ENCODE data around the gene FBLN2. TPM values are rescaled to one million over a fixed set of nuclear protein-coding genes. Genes with fewer than 3 reads are reported as not detected.

Gene FBLN2
- total and polyA plus RNA-seq, 2 of the 4 experiments (the other 2 are of a cell fraction) = 11.8 to 60.8 TPM

DNA sequence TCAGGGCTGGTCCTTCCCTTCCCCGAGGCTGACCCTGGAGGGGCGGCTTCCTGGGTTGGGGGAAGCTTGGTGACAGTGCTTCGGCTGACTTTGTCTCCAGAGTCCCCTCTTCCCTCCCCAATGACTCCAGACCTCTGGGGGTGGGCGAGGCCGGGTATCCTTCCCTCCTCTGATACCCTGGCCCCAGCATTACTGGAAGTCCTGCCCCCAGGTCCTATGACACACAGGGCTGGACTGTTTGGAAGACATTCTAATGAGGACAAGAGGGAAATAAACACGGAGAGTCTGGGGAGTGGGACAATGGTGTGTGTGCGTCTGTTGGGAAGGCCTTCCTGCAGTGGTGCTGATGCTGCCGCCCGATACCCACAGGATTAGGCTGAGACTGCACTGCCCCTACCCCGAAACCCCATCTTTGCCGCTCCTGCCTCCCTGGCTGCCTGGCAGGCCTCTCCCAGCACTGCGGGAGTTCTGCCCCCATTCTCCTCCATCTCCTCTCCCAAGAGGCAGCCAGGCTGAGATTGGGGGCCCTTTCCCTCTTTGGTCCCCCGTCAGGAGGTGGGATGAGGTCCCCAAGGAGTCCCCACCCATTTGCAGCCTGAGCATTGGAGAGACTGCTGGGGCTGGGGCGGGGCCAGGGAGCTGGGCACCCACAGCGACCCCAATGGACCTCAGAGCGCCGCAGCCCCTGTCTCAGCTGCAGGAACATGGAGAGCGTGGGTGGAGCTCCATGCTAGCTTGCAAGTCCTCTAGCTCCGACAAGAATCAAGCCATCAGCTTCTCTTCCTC is 29.7 kb upstream of the FBLN2 start:
- dilution Hi-C loops (cut with HindIII; ENCODE audit: low sequenced_read_pairs, unreplicated experiment) = no loop called here

More for the DNA sequence above, 29.7 kb upstream of the FBLN2 start:
- H3K18ac ChIP-seq (ENCODE audit: low read depth, low read length) = no peak overlapping the region
- ATAC-seq (ENCODE audit: low read depth) (peak; percentile 42; the same call in 1 of the 2 replicates), DNase-seq (no peak)
- H2BK5ac ChIP-seq (ENCODE audit: low read depth, low read length, poor library complexity, severe bottlenecking) = no peak overlapping the region
- H3K14ac ChIP-seq (replicated peaks; ENCODE audit: low read depth, low read length) = no peak overlapping the region
- H3K79me1 ChIP-seq (ENCODE audit: low read depth in 1 of 2, low read length in 2 of 2) = no peaks in the 10 kb centered on the region
- no peaks in the 10 kb centered on the region for H3K9me3 ChIP-seq (ENCODE audit: control insufficient read depth, insufficient read depth, low read length)
- POLR2A ChIA-PET (ENCODE audit: unreplicated experiment) = no interaction called here
- no peak overlapping the region for H3K4ac ChIP-seq (ENCODE audit: low read depth, low read length)
- no peak overlapping the region for H2BK20ac ChIP-seq (ENCODE audit: low read depth, low read length)
- intact Hi-C loops (cut with micrococcal nuclease) (no loop called here), in situ Hi-C loops (cut with MboI; ENCODE audit: low sequenced_read_pairs) (no loop called here)
- no peak overlapping the region for H2BK120ac ChIP-seq (ENCODE audit: low read depth, low read length)
- H2BK15ac ChIP-seq (ENCODE audit: low read depth, low read length) = no peak overlapping the region
- no peak overlapping the region for H2AK5ac ChIP-seq (ENCODE audit: low read depth, low read length)
- H4K20me1 ChIP-seq (ENCODE audit: insufficient read depth, low read length) = no peaks in the 10 kb centered on the region
- no peak overlapping the region for H3K27ac ChIP-seq (ENCODE audit: insufficient read depth, low read length)
- H4K5ac ChIP-seq (ENCODE audit: low read depth, low read length) = no peak overlapping the region
- H3K9ac ChIP-seq (ENCODE audit: low read depth, low read length) = no peak overlapping the region
- no peak for TF ChIP-seq RCOR1 (IDR thresholded peaks at IDR 0.05; ENCODE audit: insufficient replicate concordance, low read length)
- TF ChIP-seq BHLHE40 (IDR thresholded peaks at IDR 0.05; ENCODE audit: low read depth, low read length) = no peak
- no peak for TF ChIP-seq RAD21 (IDR thresholded peaks at IDR 0.05; ENCODE audit: low read length)
- no peak for TF ChIP-seq CEBPB (IDR thresholded peaks at IDR 0.05; ENCODE audit: low read depth, low read length)
- TF ChIP-seq, protein P1, sequence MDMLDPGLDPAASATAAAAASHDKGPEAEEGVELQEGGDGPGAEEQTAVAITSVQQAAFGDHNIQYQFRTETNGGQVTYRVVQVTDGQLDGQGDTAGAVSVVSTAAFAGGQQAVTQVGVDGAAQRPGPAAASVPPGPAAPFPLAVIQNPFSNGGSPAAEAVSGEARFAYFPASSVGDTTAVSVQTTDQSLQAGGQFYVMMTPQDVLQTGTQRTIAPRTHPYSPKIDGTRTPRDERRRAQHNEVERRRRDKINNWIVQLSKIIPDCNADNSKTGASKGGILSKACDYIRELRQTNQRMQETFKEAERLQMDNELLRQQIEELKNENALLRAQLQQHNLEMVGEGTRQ (IDR thresholded peaks at IDR 0.05; ENCODE audit: low read depth, low read length) = no peak
- no peak for TF ChIP-seq MAFK (IDR thresholded peaks at IDR 0.05; ENCODE audit: low read depth, low read length)
- TF ChIP-seq SMC3 (IDR thresholded peaks at IDR 0.05; ENCODE audit: low read depth, low read length) = no peak
- TF ChIP-seq POLR2A (IDR thresholded peaks at IDR 0.05; ENCODE audit: low read depth, low read length) = no peak
- no peak for TF ChIP-seq NFE2L2 (IDR thresholded peaks at IDR 0.05; ENCODE audit: low read depth, low read length)
- TF ChIP-seq, protein P2, sequence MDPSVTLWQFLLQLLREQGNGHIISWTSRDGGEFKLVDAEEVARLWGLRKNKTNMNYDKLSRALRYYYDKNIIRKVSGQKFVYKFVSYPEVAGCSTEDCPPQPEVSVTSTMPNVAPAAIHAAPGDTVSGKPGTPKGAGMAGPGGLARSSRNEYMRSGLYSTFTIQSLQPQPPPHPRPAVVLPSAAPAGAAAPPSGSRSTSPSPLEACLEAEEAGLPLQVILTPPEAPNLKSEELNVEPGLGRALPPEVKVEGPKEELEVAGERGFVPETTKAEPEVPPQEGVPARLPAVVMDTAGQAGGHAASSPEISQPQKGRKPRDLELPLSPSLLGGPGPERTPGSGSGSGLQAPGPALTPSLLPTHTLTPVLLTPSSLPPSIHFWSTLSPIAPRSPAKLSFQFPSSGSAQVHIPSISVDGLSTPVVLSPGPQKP (IDR thresholded peaks at IDR 0.05; ENCODE audit: borderline replicate concordance, low read depth, low read length) = no peak
- TF ChIP-seq, protein P3, sequence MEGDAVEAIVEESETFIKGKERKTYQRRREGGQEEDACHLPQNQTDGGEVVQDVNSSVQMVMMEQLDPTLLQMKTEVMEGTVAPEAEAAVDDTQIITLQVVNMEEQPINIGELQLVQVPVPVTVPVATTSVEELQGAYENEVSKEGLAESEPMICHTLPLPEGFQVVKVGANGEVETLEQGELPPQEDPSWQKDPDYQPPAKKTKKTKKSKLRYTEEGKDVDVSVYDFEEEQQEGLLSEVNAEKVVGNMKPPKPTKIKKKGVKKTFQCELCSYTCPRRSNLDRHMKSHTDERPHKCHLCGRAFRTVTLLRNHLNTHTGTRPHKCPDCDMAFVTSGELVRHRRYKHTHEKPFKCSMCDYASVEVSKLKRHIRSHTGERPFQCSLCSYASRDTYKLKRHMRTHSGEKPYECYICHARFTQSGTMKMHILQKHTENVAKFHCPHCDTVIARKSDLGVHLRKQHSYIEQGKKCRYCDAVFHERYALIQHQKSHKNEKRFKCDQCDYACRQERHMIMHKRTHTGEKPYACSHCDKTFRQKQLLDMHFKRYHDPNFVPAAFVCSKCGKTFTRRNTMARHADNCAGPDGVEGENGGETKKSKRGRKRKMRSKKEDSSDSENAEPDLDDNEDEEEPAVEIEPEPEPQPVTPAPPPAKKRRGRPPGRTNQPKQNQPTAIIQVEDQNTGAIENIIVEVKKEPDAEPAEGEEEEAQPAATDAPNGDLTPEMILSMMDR (conservative IDR thresholded peaks at IDR 0.05; ENCODE audit: low read depth, low read length) = no peak
- TF ChIP-seq FOS (IDR thresholded peaks at IDR 0.05; ENCODE audit: low read depth, low read length) = no peak
- no peak overlapping the region for H3K56ac ChIP-seq (ENCODE audit: extremely low read depth, insufficient read depth, low read length)
- no peak overlapping the region for H2AK9ac ChIP-seq (replicated peaks; ENCODE audit: low read depth, low read length, poor library complexity)
- no peak overlapping the region for H3K4me2 ChIP-seq (ENCODE audit: low read depth, low read length)
- no peaks in the 10 kb centered on the region for H3K9me1 ChIP-seq (ENCODE audit: insufficient read depth, low read length)
- no TSS peak for BruUV-seq (replicated peaks)
- 88% methylated on average over 11 of the region's 19 CpGs; no CpG with 5 or more reads in 1 of the 2 experiments for WGBS, 2 experiments (ENCODE audit: extremely low coverage in 2 of 2, insufficient read length in 1 of 2)
- no peak overlapping the region for H3K4me3 ChIP-seq (ENCODE audit: insufficient read depth, low read depth, low read length)
- H3K36me3 ChIP-seq (ENCODE audit: control insufficient read depth, insufficient read depth, low read length) = no peaks in the 10 kb centered on the region
- H2AFZ ChIP-seq (replicated peaks; ENCODE audit: low read length, poor library complexity) = no peak overlapping the region
- no peak overlapping the region for H3K23ac ChIP-seq (ENCODE audit: low read depth, low read length)
- H3K27me3 ChIP-seq (ENCODE audit: control insufficient read depth, insufficient read depth, low read length) = 0 out of 2 replicates have a peak, but pooled peaks cover 2% of the 10 kb centered on the region
- H4K8ac ChIP-seq (ENCODE audit: low read depth in 2 of 2, low read length in 2 of 2) = no peak overlapping the region
- CTCF ChIA-PET = no interaction called here
- H4K91ac ChIP-seq (ENCODE audit: insufficient read depth, low read depth, low read length) = no peak overlapping the region
- no peaks in the 10 kb centered on the region for H3K4me1 ChIP-seq (ENCODE audit: control insufficient read depth, insufficient read depth, low read length)

Data from IMR-90 (cell line).